K562 (cell line): ENCODE measurements around the gene PHLDB1. TPM values are rescaled to one million over a fixed set of nuclear protein-coding genes. Genes with fewer than 3 reads are reported as not detected.

Experiments used
- C11orf30 ChIP-seq: fragments of 450-650 bp; IDR thresholded peaks from 2 replicates; pipeline ENCODE4 v1.6.1; 2016; ENCODE audit warnings: low read depth, mild to moderate bottlenecking
- CAMTA2 ChIP-seq: fragments of 250-450 bp; sonication (Bioruptor Pico); conservative IDR thresholded peaks from 2 replicates; pipeline ENCODE4 v1.5.1; 2022
- KLF1 ChIP-seq: fragments of 450-650 bp; IDR thresholded peaks from 2 replicates; pipeline ENCODE4 v1.6.1; 2016; ENCODE audit warnings: missing genetic modification characterization, missing compliant biosample characterization
- MBD2 ChIP-seq: sonication (generic); IDR thresholded peaks from 2 replicates; pipeline ENCODE4 v1.6.1; 2016; ENCODE audit warnings: low read depth, borderline replicate concordance
- NCOA6 ChIP-seq: fragments of 450-650 bp; IDR thresholded peaks from 2 replicates; pipeline ENCODE4 v1.6.1; 2017; ENCODE audit warnings: mild to moderate bottlenecking
- NCOR1 ChIP-seq: fragments of 450-650 bp; IDR thresholded peaks from 2 replicates; pipeline ENCODE4 v1.6.1; 2016; ENCODE audit warnings: mild to moderate bottlenecking, moderate library complexity
- NFIC ChIP-seq: fragments of 450-650 bp; IDR thresholded peaks from 2 replicates; pipeline ENCODE4 v1.6.1; 2017; ENCODE audit warnings: mild to moderate bottlenecking, inconsistent platforms
- NFRKB ChIP-seq: fragments of 450-650 bp; IDR thresholded peaks from 2 replicates; pipeline ENCODE4 v1.6.1; 2016; ENCODE audit warnings: low read depth
- NKRF ChIP-seq: fragments of 450-650 bp; IDR thresholded peaks from 2 replicates; pipeline ENCODE4 v1.6.1; 2016; ENCODE audit warnings: borderline replicate concordance
- POLR2B ChIP-seq: fragments of 450-650 bp; IDR thresholded peaks from 2 replicates; pipeline ENCODE4 v1.6.1; 2018; ENCODE audit warnings: low read depth; ENCODE audit not compliant: partially characterized antibody
- RBFOX2 ChIP-seq: fragments of 200-400 bp; formaldehyde crosslinking; IDR thresholded peaks from 2 replicates; pipeline ENCODE4 v1.6.1; 2017; ENCODE audit warnings: low read depth, mild to moderate bottlenecking, low read length, moderate library complexity
- SMAD1 ChIP-seq: fragments of 150-350 bp; IDR thresholded peaks from 2 replicates; pipeline ENCODE4 v1.6.1; 2014; ENCODE audit warnings: low read length, low read depth; ENCODE audit not compliant: partially characterized antibody
- SRSF1 ChIP-seq: fragments of 200-400 bp; formaldehyde crosslinking; IDR thresholded peaks from 2 replicates; pipeline ENCODE4 v1.6.1; 2017; ENCODE audit warnings: mild to moderate bottlenecking, low read depth, low read length, moderate library complexity
- ZBTB9 ChIP-seq: fragments of 450-650 bp; formaldehyde crosslinking; IDR thresholded peaks from 2 replicates; pipeline ENCODE4 v1.4.0; 2020; ENCODE audit warnings: mild to moderate bottlenecking, moderate library complexity
- ZC3H8 ChIP-seq: fragments of 450-650 bp; IDR thresholded peaks from 2 replicates; pipeline ENCODE4 v1.6.1; 2017
- ZNF232 ChIP-seq: sonication (generic); formaldehyde crosslinking; IDR thresholded peaks from 2 replicates; pipeline ENCODE4 v1.8.0; 2022; ENCODE audit warnings: mild to moderate bottlenecking, missing genetic modification reagents
- ZNF408 ChIP-seq: fragments of 250-450 bp; sonication (Bioruptor Pico); IDR thresholded peaks from 2 replicates; pipeline ENCODE4 v1.4.0; 2020; ENCODE audit warnings: low read depth, mild to moderate bottlenecking, moderate library complexity
- ZNF696 ChIP-seq: fragments of 250-450 bp; sonication (Bioruptor Pico); conservative IDR thresholded peaks from 2 replicates; pipeline ENCODE4 v1.4.0; 2020; ENCODE audit warnings: mild to moderate bottlenecking, moderate library complexity
- ZNF707 ChIP-seq: fragments of 250-450 bp; sonication (Bioruptor Pico); conservative IDR thresholded peaks from 2 replicates; pipeline ENCODE4 v1.8.0; 2022; ENCODE audit warnings: inconsistent platforms, mild to moderate bottlenecking, moderate library complexity
- polyA plus RNA-seq, 8 experiments: library from polyadenylated mRNA; depleted of rRNA in 4 of 8; stranded (reverse) in 5 of 8; unstranded in 3 of 8; fragments of >200 nt; fragmentation: Nextera tagmentation in 2 of 8; fragmentation: Illumina TruSeq in 1 of 8; extraction: Ambion mirVana in 2 of 8; extraction: Trizol in 1 of 8; gene quantifications; 2 replicates each; pipeline versions ENCODE4 v1.2.1 to v1.2.3, GENCODE V29; 2011 to 2014; ENCODE audit warnings: inconsistent platforms in 1 of 8, missing spikeins in 1 of 8
- total RNA-seq, 7 experiments: library from RNA; depleted of rRNA in 6 of 7; stranded (reverse); fragments of >200 nt in 6 of 7; fragmentation: Illumina TruSeq in 2 of 7; extraction: Trizol in 2 of 7; gene quantifications; 2 replicates each; pipeline versions ENCODE4 v1.2.1 to v1.2.3, GENCODE V29; 2011 to 2021; ENCODE audit warnings: low replicate concordance in 1 of 7
- TF ChIP-seq, protein P1 (sequence below): sonication (generic); formaldehyde crosslinking; IDR thresholded peaks from 2 replicates; pipeline ENCODE4 v1.8.0; 2022; ENCODE audit warnings: mild to moderate bottlenecking, missing genetic modification reagents
- TF ChIP-seq, protein P2 (sequence below): sonication (generic); formaldehyde crosslinking; IDR thresholded peaks from 2 replicates; pipeline ENCODE4 v1.4.0; 2020; ENCODE audit warnings: mild to moderate bottlenecking, missing genetic modification reagents
- TF ChIP-seq, protein P3 (sequence below): fragments of 450-650 bp; formaldehyde crosslinking; IDR thresholded peaks from 2 replicates; pipeline ENCODE4 v1.4.0; 2020; ENCODE audit warnings: mild to moderate bottlenecking

The PHLDB1 gene
- total and polyA plus RNA-seq, 9 of the 15 experiments (the other 6 are each of a cell fraction or from before 2014, with no cell fraction given): 2.0 to 28.7 (median 16.2) TPM

DNA sequence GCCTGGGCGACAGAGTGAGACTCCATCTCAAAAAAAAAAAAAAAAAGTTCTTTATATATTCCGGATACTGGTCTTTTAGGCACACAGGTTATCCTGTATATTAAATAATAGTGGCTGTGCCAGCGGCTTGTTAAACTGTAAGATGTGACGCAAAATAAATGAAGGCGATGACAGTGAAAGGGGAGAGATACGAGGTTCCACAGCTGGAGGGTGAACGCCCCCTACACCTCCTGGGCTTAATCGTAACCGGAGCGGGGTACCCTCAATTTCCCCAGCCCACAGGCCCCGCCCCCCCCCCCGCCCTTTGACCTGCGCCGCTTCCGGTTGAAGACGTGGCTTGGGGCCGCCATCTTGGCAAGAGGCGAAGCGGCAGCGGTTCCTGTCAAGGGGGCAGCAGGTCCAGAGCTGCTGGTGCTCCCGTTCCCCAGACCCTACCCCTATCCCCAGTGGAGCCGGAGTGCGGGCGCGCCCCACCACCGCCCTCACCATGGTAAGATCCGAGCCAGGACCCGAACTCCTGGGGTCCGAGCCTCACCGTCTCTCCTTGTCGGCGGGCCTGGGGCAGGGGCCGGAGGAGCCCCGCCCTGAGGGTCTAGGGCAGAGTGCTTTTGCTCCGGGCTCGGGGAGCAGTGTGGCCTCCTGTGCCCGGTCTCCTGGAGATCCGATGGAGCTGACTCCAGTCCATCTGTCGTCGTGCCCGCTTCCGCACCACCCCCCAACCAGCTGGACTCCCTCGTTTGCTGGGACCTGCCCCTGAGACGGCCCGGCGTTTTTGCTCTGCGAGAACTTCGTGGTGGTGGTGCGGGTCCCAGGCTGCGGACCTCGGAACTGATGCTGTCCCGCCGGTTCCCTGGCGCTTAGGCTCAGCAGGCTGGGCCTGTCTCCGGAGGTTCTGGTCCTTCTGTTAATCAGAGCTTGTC is 35.1 kb upstream of the PHLDB1 start, which contains the start of gene ARCN1 (continued):
- TF ChIP-seq ZBTB9 (CRISPR knock-in tag) (no peak), RBFOX2 (peak; percentile 94), POLR2B (peak; percentile 87), ZNF696 (CRISPR knock-in tag) (no peak), CAMTA2 (no peak), NFRKB (peak; percentile 87; the same call in 1 of the 2 replicates), ZC3H8 (0 out of 2 replicates have a peak, but pooled peaks have one; percentile 29), KLF1 (tag) (no peak; the same call in 1 of the 2 replicates), SMAD1 (peak; percentile 63), NKRF (peak; percentile 64), SRSF1 (no peak), ZNF232 (CRISPR knock-in tag) (peak; percentile 64), NCOA6 (no peak), NCOR1 (peak; percentile 19; the same call in 1 of the 2 replicates), ZNF707 (CRISPR knock-in tag) (no peak), NFIC (peak; percentile 36; the same call in 1 of the 2 replicates), C11orf30 (no peak), ZNF408 (CRISPR knock-in tag) (no peak), MBD2 (peak; percentile 42; the same call in 1 of the 2 replicates)
- TF ChIP-seq, protein P1, sequence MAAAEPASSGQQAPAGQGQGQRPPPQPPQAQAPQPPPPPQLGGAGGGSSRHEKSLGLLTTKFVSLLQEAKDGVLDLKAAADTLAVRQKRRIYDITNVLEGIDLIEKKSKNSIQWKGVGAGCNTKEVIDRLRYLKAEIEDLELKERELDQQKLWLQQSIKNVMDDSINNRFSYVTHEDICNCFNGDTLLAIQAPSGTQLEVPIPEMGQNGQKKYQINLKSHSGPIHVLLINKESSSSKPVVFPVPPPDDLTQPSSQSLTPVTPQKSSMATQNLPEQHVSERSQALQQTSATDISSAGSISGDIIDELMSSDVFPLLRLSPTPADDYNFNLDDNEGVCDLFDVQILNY (CRISPR knock-in tag): no peak
- TF ChIP-seq, protein P2, sequence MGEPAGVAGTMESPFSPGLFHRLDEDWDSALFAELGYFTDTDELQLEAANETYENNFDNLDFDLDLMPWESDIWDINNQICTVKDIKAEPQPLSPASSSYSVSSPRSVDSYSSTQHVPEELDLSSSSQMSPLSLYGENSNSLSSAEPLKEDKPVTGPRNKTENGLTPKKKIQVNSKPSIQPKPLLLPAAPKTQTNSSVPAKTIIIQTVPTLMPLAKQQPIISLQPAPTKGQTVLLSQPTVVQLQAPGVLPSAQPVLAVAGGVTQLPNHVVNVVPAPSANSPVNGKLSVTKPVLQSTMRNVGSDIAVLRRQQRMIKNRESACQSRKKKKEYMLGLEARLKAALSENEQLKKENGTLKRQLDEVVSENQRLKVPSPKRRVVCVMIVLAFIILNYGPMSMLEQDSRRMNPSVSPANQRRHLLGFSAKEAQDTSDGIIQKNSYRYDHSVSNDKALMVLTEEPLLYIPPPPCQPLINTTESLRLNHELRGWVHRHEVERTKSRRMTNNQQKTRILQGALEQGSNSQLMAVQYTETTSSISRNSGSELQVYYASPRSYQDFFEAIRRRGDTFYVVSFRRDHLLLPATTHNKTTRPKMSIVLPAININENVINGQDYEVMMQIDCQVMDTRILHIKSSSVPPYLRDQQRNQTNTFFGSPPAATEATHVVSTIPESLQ (CRISPR knock-in tag): no peak
- TF ChIP-seq, protein P3, sequence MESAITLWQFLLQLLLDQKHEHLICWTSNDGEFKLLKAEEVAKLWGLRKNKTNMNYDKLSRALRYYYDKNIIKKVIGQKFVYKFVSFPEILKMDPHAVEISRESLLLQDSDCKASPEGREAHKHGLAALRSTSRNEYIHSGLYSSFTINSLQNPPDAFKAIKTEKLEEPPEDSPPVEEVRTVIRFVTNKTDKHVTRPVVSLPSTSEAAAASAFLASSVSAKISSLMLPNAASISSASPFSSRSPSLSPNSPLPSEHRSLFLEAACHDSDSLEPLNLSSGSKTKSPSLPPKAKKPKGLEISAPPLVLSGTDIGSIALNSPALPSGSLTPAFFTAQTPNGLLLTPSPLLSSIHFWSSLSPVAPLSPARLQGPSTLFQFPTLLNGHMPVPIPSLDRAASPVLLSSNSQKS: no peak
